ENCODE measurements around the gene ME1. TPM values are rescaled to one million over a fixed set of nuclear protein-coding genes. Genes with fewer than 3 reads are reported as not detected.

Gene ME1
- total and polyA plus RNA-seq, 8 donors: 5.2 to 31.7 (median 12.7) TPM

- WGBS, 5 donors: 82 to 98% (median 89%) methylated on average over 5 of the region's 5 CpGs
- peaks cover 41 to 100% (median 97%) of the 10 kb centered on the region in 4 donors for H3K36me3 ChIP-seq
- H3K4me1 ChIP-seq: peaks cover 0 to 8% (median 0%) of the 10 kb centered on the region in 4 donors
Observed at GRCh38 chr6:83167726-83168278, 263.0 kb downstream of the ME1 start.

More at GRCh38 chr6:83167726-83168278, 263.0 kb downstream of the ME1 start:
- TF ChIP-seq POLR2A (IDR thresholded peaks at IDR 0.05) (no peak), POLR2AphosphoS5 (IDR thresholded peaks at IDR 0.05) (no peak)
- no peak overlapping the region for H3K4me3 ChIP-seq
- H3K27ac ChIP-seq: no peak overlapping the region
- intact Hi-C loops (cut with DNase I; ENCODE audit: low total_unique reads): no loop called here
- DNase-seq: no peak
- no peaks in the 10 kb centered on the region for H3K27me3 ChIP-seq
- no peaks in the 10 kb centered on the region for H3K9me3 ChIP-seq

Other genes with a start within 250 kb of the ME1 start
- gene PGM3, start 237.8 kb downstream of the ME1 start, total RNA-seq: 10 to 100 TPM in 4 of 5 donors, under 1 TPM in 1; 0.58 to 96.4 (median 53.0) TPM
- 10 to 100 TPM in 2 of 3 donors, 1 to 10 TPM in 1; 6.0 to 22.3 (median 11.6) TPM for gene PGM3, start 237.8 kb downstream of the ME1 start, polyA plus RNA-seq
- gene RWDD2A, start 237.7 kb downstream of the ME1 start, total RNA-seq: 10 to 100 TPM in 1 of 5 donors, 1 to 10 TPM in 3, under 1 TPM in 1; 0.58 to 18.7 (median 1.3) TPM
- 1 to 10 TPM; 2.0 to 2.4 (median 2.3) TPM for gene RWDD2A, start 237.7 kb downstream of the ME1 start, polyA plus RNA-seq
- 1 to 10 TPM in 1 of 5 donors, not detected in 4; 6.4 TPM for gene PRSS35, start 81.5 kb upstream of the ME1 start, total RNA-seq
- gene PRSS35, start 81.5 kb upstream of the ME1 start, polyA plus RNA-seq: under 1 TPM; 0.08 to 0.31 (median 0.12) TPM

Measured in stomach (tissue), 9 donors.